NCI-H748 treated with DMSO at 0.1 percent for 48 hours (cell line): ENCODE data around the gene SLC5A2.
A peak's percentile ranks its signal among the peaks of the same experiment; 100 is the strongest.
"Not testable (repeated sequence)": the region's sequence is repeated elsewhere in the genome, so short reads cannot be mapped to it uniquely, and the experiment has no call there.

Experiments used
- DNase-seq: peaks from one replicate; lab custom pipeline; 2025; lab: John Stamatoyannopoulos, UW

Gene SLC5A2

GRCh38 chr16:31475946-31476302 lies 7.0 kb upstream of the SLC5A2 start:
- DNase-seq, result no peak

DNA sequence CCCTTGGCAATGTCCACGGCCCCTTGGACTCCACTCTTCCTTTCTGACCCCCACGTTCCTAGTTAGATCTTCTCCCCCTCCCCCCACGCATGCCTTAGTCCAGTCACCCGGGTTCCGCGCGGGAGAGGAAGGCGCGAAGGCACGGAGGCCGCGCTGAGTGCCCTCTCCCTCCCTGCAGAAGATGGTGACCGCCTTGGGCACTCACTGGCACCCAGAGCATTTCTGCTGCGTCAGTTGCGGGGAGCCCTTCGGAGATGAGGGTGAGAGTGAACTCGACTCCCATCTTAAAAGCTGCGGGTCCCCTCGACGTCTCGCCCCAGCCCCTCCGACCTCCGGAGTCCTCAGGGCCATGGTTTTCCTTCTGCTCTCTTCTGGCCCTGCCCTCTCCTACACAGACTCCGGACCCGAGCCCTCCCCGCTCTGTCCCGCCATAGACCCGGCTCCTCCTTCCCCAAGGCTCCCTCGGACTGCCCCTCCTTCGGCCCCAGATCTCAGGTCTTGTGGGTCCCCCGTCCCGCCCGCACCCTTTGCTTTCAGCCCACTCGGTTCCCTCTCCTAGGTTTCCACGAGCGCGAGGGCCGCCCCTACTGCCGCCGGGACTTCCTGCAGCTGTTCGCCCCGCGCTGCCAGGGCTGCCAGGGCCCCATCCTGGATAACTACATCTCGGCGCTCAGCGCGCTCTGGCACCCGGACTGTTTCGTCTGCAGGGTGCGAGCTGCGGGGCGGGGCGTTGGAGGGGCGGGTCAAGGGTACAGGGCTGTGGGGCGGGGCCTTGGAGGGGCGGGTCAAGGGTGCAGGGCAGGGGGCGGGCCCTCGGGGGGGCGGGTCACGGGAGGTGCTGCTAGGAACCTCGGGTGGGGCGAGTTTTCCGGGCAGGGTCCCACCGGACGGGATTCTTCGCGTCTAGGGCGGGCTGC lies 6.4 kb upstream of the SLC5A2 start:
- no peak for DNase-seq

GRCh38 chr16:31477220-31478216 lies 5.4 kb upstream of the SLC5A2 start:
- DNase-seq, result no peak

DNA sequence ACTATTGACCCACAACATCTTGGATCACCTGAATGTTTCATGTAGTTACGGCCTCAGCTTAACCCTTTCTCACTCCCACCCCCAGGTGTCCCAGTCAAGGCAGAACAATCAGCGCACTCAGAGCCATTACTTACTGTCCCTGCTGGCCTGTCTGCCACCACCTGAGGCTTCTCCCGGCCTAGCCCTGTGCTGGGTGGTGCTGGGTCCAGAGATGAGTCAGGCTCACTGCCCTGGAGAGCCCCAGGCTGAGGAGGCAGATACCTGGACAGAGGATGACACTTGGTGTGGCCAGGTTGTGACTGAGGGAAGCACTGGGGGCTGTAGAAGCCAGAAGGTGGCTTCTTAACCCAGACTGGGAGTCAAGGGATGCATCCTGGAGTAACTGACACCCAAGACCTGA lies 4.0 kb upstream of the SLC5A2 start:
- no peak for DNase-seq

GRCh38 chr16:31479751-31480150 lies 3.2 kb upstream of the SLC5A2 start:
- DNase-seq, result no peak

GRCh38 chr16:31480851-31481536 lies 1.9 kb upstream of the SLC5A2 start:
- DNase-seq, result no peak

DNA sequence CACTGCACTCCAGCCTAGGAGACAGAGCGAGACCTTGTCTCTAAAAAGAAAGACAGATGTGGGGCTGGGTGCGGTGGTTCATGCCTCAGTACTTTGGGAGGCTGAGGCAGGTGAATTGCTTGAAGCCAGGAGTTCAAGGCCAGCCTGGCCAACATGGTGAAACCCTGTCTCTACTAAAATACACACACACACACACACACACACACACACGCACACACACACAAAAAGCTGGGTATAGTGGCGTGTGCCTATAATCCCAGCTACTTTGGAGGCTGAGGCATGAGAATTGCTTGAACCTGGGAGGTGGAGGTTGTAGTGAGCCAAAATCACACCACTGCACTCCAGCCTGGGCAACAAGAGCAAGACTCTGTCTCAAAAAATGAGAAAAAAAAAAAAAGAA lies 1.1 kb downstream of the SLC5A2 start:
- DNase-seq, result not testable (repeated sequence)

DNA sequence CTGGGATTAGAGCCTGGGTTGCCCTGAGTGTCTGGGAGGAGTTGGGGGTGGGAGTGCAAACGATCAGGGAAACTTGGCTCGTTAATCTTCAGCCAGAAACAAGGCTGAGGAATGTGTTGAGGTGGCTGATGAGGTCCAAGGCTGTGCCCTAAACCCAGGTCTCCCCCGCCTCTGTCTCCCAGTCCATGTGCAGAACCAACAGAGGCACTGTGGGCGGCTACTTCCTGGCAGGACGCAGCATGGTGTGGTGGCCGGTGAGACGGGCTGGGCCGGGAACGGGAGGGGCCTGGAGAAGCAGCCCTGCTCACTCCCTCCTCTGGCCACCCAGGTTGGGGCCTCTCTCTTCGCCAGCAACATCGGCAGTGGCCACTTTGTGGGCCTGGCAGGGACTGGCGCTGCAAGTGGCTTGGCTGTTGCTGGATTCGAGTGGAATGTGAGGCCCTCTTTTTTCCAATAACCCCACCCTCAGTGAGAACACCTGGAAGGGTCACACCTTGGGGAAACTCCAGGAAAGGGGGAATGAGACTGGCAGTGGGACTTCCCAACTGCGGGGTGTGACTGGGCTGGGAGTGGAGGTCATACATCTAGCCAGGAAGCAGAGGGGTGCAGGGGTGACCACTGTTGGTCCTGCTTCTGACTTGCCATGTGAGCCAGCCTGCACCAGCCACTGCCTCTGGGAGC lies 1.7 kb downstream of the SLC5A2 start:
- no peak for DNase-seq

DNA sequence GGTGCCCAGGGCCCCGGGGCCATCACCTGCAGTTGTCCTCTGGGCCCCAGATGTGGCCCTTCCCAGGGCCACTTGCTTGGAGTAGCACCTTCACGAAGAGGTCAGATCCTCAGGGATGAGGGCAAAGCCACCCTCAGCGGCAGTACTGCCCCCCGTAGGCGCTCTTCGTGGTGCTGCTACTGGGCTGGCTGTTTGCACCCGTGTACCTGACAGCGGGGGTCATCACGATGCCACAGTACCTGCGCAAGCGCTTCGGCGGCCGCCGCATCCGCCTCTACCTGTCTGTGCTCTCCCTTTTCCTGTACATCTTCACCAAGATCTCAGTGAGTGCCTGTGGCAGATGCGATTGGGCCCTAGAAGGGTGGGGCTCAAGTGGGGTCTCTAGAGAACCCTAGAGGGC lies 2.6 kb downstream of the SLC5A2 start:
- no peak for DNase-seq

DNA sequence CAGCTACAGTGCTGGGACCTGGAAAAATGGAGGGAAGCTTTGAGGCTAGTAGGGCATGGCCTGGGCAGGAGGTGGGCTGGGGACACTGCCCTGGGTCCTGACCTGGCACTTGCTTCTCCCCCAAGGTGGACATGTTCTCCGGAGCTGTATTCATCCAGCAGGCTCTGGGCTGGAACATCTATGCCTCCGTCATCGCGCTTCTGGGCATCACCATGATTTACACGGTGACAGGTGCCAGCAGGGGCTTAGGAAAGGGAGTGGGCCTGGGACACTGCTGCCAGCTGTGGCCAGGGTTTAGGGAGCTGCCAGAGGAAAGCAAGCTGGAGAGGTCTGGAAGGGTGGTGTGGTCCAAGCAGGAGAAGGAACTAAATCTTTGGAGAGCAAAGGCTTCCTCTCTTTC lies 3.1 kb downstream of the SLC5A2 start:
- no peak for DNase-seq

- DNase-seq, result no peak
Observed at GRCh38 chr16:31487071-31487719, 4.3 kb downstream of the SLC5A2 start.

DNA sequence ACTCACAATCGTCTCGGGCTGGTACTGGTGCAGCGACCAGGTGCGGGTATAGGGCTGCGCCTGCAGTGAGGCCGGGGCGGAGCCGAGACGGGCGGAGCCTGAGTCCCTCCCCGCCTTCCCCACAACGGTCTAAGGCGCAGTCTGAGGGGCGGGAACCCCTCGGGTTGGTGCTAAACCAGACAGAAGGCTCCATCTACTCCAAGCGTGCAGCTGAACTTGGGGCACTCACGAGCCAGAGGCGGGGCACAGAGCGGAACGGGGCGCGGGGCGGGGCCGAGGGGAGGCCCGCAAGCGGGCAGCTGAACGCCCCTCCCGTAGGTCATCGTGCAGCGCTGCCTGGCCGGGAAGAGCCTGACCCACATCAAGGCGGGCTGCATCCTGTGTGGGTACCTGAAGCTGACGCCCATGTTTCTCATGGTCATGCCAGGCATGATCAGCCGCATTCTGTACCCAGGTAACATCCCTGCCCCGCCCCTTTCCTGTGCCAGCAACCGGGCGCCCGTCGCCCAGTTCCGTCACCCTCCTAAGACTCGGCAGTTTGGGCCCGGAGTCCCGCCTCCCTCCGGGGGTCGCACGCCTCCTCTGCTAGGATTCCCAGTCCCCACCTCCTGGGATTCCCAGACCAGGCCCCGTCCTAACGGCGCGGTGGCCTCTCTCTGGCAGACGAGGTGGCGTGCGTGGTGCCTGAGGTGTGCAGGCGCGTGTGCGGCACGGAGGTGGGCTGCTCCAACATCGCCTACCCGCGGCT lies 5.0 kb downstream of the SLC5A2 start:
- DNase-seq, result peak; percentile 43

GRCh38 chr16:31488468-31489297 lies 5.8 kb downstream of the SLC5A2 start:
- no peak for DNase-seq

DNA sequence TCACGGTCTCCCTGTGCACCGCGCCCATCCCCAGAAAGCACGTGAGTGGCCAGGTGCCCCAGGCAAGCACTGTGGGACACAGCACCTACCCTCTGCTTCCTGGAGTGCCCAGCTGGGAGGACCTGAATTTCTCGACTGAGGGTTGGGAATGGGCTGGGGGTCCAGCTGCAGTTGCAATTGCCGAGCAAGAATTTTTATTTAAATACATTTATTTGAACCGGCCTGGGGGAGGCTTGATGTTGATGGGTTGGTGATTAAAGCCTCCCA lies 6.3 kb downstream of the SLC5A2 start:
- DNase-seq, result no peak

DNA sequence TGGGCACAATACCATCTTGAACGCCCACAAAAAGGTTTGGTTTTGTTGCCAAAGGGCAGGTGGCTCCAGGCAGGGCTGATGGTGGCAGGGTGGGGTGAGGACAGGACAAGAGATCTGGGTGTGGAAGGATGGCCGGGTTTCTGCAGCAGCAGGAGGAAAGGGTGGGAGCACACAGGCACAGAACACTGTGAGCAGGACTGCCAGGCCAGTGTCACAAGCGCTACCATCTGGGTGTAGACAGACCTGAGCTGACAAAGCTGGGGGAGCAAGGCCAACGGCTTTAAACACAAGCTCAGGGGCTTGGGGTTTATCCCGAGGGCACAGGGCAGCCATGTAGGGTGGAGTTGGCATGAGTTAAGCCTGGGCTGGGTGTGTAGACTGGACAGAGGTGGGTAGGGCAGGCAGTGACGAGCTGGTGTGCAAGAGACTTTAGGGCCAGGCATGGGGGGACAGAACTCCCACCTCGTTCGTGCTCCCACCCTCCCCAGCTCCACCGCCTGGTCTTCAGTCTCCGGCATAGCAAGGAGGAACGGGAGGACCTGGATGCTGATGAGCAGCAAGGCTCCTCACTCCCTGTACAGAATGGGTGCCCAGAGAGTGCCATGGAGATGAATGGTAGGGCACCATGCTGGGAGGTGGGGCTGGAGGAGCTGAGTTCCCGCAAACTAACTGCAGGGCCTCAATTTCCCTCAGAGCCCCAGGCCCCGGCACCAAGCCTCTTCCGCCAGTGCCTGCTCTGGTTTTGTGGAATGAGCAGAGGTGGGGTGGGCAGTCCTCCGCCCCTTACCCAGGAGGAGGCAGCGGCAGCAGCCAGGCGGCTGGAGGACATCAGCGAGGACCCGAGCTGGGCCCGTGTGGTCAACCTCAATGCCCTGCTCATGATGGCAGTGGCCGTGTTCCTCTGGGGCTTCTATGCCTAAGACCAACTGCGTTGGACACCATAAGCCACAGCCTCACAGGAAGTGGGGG lies 7.0 kb downstream of the SLC5A2 start:
- DNase-seq, result no peak

GRCh38 chr16:31491778-31492418 lies 9.0 kb downstream of the SLC5A2 start:
- no peak for DNase-seq

DNA sequence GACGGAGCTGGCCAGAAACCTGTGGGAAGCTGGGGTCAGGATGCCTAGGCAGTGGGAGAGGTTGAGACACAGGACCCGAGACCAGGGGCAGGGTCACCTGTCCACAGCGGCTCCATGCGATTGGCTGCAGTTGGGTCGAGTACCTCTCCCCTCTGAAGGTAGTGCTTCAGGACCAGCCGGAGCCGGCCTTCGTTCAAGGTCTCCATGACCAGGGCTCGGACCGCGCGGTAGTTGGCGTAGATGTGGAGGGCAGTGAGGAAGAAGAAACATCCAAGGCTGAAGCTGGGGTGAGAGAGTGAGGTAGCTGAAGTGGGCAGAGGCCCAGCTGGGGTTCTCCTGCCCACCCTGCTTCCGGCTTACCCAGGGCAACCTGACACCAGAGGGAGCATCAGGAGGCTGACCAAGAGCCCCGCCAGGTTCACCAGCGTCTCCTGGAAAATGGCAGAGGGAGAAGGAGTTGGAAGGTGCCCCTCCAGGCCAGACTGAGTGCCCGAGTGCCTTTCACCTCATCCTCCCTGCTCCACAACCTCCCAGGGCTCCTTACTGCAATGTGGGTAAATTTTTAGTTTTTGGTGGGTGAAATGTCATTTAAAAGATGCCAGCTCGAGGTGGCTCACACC lies 10.7 kb downstream of the SLC5A2 start:
- DNase-seq, result no peak

DNA sequence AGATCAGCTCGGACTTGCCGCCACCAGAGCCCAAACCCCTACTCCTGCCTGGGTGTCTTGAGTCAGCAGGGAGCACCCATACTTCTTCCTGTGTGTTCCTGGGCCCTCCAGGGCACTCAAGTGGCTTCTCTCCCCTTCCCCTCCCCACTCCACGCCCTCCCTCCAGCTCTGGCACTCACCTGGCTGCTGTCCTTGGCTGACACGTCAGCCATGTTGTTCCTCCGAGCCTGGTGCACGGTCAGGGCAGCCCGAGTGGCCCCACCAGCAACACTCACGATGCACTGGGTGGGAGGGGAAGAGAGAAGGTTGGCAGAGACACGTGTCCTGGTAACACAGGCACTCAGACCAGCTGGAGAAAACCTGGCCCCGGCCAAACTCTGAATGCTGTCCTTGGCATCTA lies 13.7 kb downstream of the SLC5A2 start:
- no peak for DNase-seq
